ENCODE measurements around the gene TASP1. TPM values are rescaled to one million over a fixed set of nuclear protein-coding genes. Genes with fewer than 3 reads are reported as not detected.

TASP1 gene
- total RNA-seq, 1 donor from 2014 or later: 9.0 TPM

GRCh38 chr20:13571662-13572061, 67.1 kb downstream of the TASP1 start:
- Mint-ChIP-seq H3K4me1 (ENCODE audit: unreplicated experiment) (no peaks in the 10 kb centered on the region), H3K36me3 (ENCODE audit: unreplicated experiment) (peaks cover 16% of the 10 kb centered on the region), H3K9me3 (ENCODE audit: unreplicated experiment) (peaks cover 9% of the 10 kb centered on the region), H3K27ac (ENCODE audit: unreplicated experiment) (no peak overlapping the region), H3K4me3 (ENCODE audit: unreplicated experiment) (no peak overlapping the region), H3K27me3 (ENCODE audit: unreplicated experiment) (no peaks in the 10 kb centered on the region)
- TF ChIP-seq CTCF (IDR thresholded peaks at IDR 0.05): no peak
- DNase-seq (ENCODE audit: extremely low spot score, unreplicated experiment): no peak

GRCh38 chr20:13567663-13568062, 71.1 kb downstream of the TASP1 start:
- no peak for TF ChIP-seq CTCF (IDR thresholded peaks at IDR 0.05)
- no peaks in the 10 kb centered on the region for H3K4me1 Mint-ChIP-seq (ENCODE audit: unreplicated experiment)
- peaks cover 3% of the 10 kb centered on the region for H3K9me3 Mint-ChIP-seq (ENCODE audit: unreplicated experiment)
- H3K27me3 Mint-ChIP-seq (ENCODE audit: unreplicated experiment): no peaks in the 10 kb centered on the region
- no peak overlapping the region for H3K4me3 Mint-ChIP-seq (ENCODE audit: unreplicated experiment)
- H3K36me3 Mint-ChIP-seq (ENCODE audit: unreplicated experiment): peaks cover 9% of the 10 kb centered on the region
- no peak overlapping the region for H3K27ac Mint-ChIP-seq (ENCODE audit: unreplicated experiment)
- DNase-seq (ENCODE audit: extremely low spot score, unreplicated experiment): no peak

- H3K27ac Mint-ChIP-seq (ENCODE audit: unreplicated experiment): no peak overlapping the region
Observed at GRCh38 chr20:13563854-13564253, 74.9 kb downstream of the TASP1 start.

GRCh38 chr20:13554706-13555105, 84.0 kb downstream of the TASP1 start:
- no peak for DNase-seq (ENCODE audit: extremely low spot score, unreplicated experiment)
- Mint-ChIP-seq H3K27ac (ENCODE audit: unreplicated experiment) (no peak overlapping the region), H3K9me3 (ENCODE audit: unreplicated experiment) (no peaks in the 10 kb centered on the region), H3K27me3 (ENCODE audit: unreplicated experiment) (no peaks in the 10 kb centered on the region), H3K36me3 (ENCODE audit: unreplicated experiment) (peaks cover 16% of the 10 kb centered on the region), H3K4me3 (ENCODE audit: unreplicated experiment) (no peak overlapping the region), H3K4me1 (ENCODE audit: unreplicated experiment) (no peaks in the 10 kb centered on the region)
- no peak for TF ChIP-seq CTCF (IDR thresholded peaks at IDR 0.05)

More at GRCh38 chr20:13563854-13564253, 74.9 kb downstream of the TASP1 start:
- Mint-ChIP-seq H3K4me1 (ENCODE audit: unreplicated experiment) (no peaks in the 10 kb centered on the region), H3K9me3 (ENCODE audit: unreplicated experiment) (peaks cover 8% of the 10 kb centered on the region), H3K27me3 (ENCODE audit: unreplicated experiment) (no peaks in the 10 kb centered on the region), H3K36me3 (ENCODE audit: unreplicated experiment) (peaks cover 13% of the 10 kb centered on the region), H3K4me3 (ENCODE audit: unreplicated experiment) (no peak overlapping the region)
- no peak for DNase-seq (ENCODE audit: extremely low spot score, unreplicated experiment)
- no peak for TF ChIP-seq CTCF (IDR thresholded peaks at IDR 0.05)

- no peak for TF ChIP-seq CTCF (IDR thresholded peaks at IDR 0.05)
- DNase-seq (ENCODE audit: extremely low spot score, unreplicated experiment): no peak
- H3K27ac Mint-ChIP-seq (ENCODE audit: unreplicated experiment): no peak overlapping the region
Observed at GRCh38 chr20:13554076-13554475, 84.7 kb downstream of the TASP1 start.

More at GRCh38 chr20:13554076-13554475, 84.7 kb downstream of the TASP1 start:
- Mint-ChIP-seq H3K4me1 (ENCODE audit: unreplicated experiment) (no peaks in the 10 kb centered on the region), H3K27me3 (ENCODE audit: unreplicated experiment) (no peaks in the 10 kb centered on the region), H3K4me3 (ENCODE audit: unreplicated experiment) (no peak overlapping the region), H3K36me3 (ENCODE audit: unreplicated experiment) (peaks cover 16% of the 10 kb centered on the region), H3K9me3 (ENCODE audit: unreplicated experiment) (no peaks in the 10 kb centered on the region)
